Measurements from ENCODE around the gene MCRIP1.
A peak's percentile ranks its signal among the peaks of the same experiment; 100 is the strongest.

The MCRIP1 gene

GRCh38 chr17:81832608-81833159 is 407 bp downstream of the MCRIP1 start:
- Histone ChIP-seq H3K4me2 (ENCODE audit: low read length) (peak overlapping the region; percentile 90), H3K27ac (ENCODE audit: low read length) (peak overlapping the region; percentile 78), H3K27me3 (ENCODE audit: low read depth, low read length) (no peaks in the 10 kb centered on the region), H3K9ac (ENCODE audit: low read length) (peak overlapping the region; percentile 94), H3K9me3 (ENCODE audit: insufficient read depth, low read length) (no peaks in the 10 kb centered on the region), H2AFZ (ENCODE audit: low read depth, low read length) (peak overlapping the region; percentile 59; the same call in 1 of the 2 replicates), H4K20me1 (ENCODE audit: insufficient read depth, low read length) (no peaks in the 10 kb centered on the region), H3K36me3 (replicated peaks; ENCODE audit: low read depth, low read length) (no peaks in the 10 kb centered on the region), H3K4me1 (ENCODE audit: low read length) (peaks cover 16% of the 10 kb centered on the region), H3K79me2 (ENCODE audit: low read length) (peaks cover 30% of the 10 kb centered on the region), H3K4me3 (ENCODE audit: low read length) (peak overlapping the region; percentile 94)
- no peak for TF ChIP-seq EZH2phosphoT487 (IDR thresholded peaks at IDR 0.05; ENCODE audit: low read depth)
- TF ChIP-seq CTCF (IDR thresholded peaks at IDR 0.05; ENCODE audit: low read depth, low read length), result no peak

- Histone ChIP-seq H3K27me3 (ENCODE audit: low read depth, low read length) (no peaks in the 10 kb centered on the region), H4K20me1 (ENCODE audit: insufficient read depth, low read length) (no peaks in the 10 kb centered on the region), H3K79me2 (ENCODE audit: low read length) (peaks cover 30% of the 10 kb centered on the region), H3K4me3 (ENCODE audit: low read length) (peak overlapping the region; percentile 94), H3K9me3 (ENCODE audit: insufficient read depth, low read length) (no peaks in the 10 kb centered on the region), H2AFZ (ENCODE audit: low read depth, low read length) (peak overlapping the region; percentile 59; the same call in 1 of the 2 replicates), H3K27ac (ENCODE audit: low read length) (peak overlapping the region; percentile 78), H3K9ac (ENCODE audit: low read length) (peak overlapping the region; percentile 94), H3K36me3 (replicated peaks; ENCODE audit: low read depth, low read length) (no peaks in the 10 kb centered on the region), H3K4me1 (ENCODE audit: low read length) (peaks cover 16% of the 10 kb centered on the region), H3K4me2 (ENCODE audit: low read length) (peak overlapping the region; percentile 90)
- TF ChIP-seq EZH2phosphoT487 (IDR thresholded peaks at IDR 0.05; ENCODE audit: low read depth) (no peak), CTCF (IDR thresholded peaks at IDR 0.05; ENCODE audit: low read depth, low read length) (peak; percentile 13; the same call in 1 of the 2 replicates)
These were observed 1.0 kb downstream of the MCRIP1 start for GRCh38 chr17:81831957-81832607.

- H3K4me2 ChIP-seq (ENCODE audit: low read length), result peak overlapping the region; percentile 90
- H2AFZ ChIP-seq (ENCODE audit: low read depth, low read length), result peak overlapping the region; percentile 29; the same call in 1 of the 2 replicates
- H3K27me3 ChIP-seq (ENCODE audit: low read depth, low read length), result no peaks in the 10 kb centered on the region
- H3K9me3 ChIP-seq (ENCODE audit: insufficient read depth, low read length), result no peaks in the 10 kb centered on the region
- peaks cover 30% of the 10 kb centered on the region for H3K79me2 ChIP-seq (ENCODE audit: low read length)
- H4K20me1 ChIP-seq (ENCODE audit: insufficient read depth, low read length), result no peaks in the 10 kb centered on the region
- peak overlapping the region; percentile 94 for H3K4me3 ChIP-seq (ENCODE audit: low read length)
- H3K4me1 ChIP-seq (ENCODE audit: low read length), result peaks cover 16% of the 10 kb centered on the region
- TF ChIP-seq EZH2phosphoT487 (IDR thresholded peaks at IDR 0.05; ENCODE audit: low read depth) (no peak), CTCF (IDR thresholded peaks at IDR 0.05; ENCODE audit: low read depth, low read length) (no peak)
- H3K27ac ChIP-seq (ENCODE audit: low read length), result peak overlapping the region; percentile 78
- H3K9ac ChIP-seq (ENCODE audit: low read length), result peak overlapping the region; percentile 94
- H3K36me3 ChIP-seq (replicated peaks; ENCODE audit: low read depth, low read length), result no peaks in the 10 kb centered on the region
These were observed 1.5 kb downstream of the MCRIP1 start for GRCh38 chr17:81831563-81831956.

- Histone ChIP-seq H4K20me1 (ENCODE audit: insufficient read depth, low read length) (no peaks in the 10 kb centered on the region), H2AFZ (ENCODE audit: low read depth, low read length) (no peak overlapping the region), H3K79me2 (ENCODE audit: low read length) (peaks cover 30% of the 10 kb centered on the region), H3K9ac (ENCODE audit: low read length) (no peak overlapping the region), H3K27me3 (ENCODE audit: low read depth, low read length) (no peaks in the 10 kb centered on the region), H3K4me1 (ENCODE audit: low read length) (peaks cover 16% of the 10 kb centered on the region), H3K27ac (ENCODE audit: low read length) (no peak overlapping the region), H3K4me2 (ENCODE audit: low read length) (no peak overlapping the region), H3K4me3 (ENCODE audit: low read length) (no peak overlapping the region), H3K36me3 (replicated peaks; ENCODE audit: low read depth, low read length) (no peaks in the 10 kb centered on the region), H3K9me3 (ENCODE audit: insufficient read depth, low read length) (no peaks in the 10 kb centered on the region)
- TF ChIP-seq CTCF (IDR thresholded peaks at IDR 0.05; ENCODE audit: low read depth, low read length) (no peak), EZH2phosphoT487 (IDR thresholded peaks at IDR 0.05; ENCODE audit: low read depth) (no peak)
These were observed 3.2 kb downstream of the MCRIP1 start for GRCh38 chr17:81829858-81830257.

Measured in OCI-LY3 (cell line).